Ovary (tissue), 9 donors: ENCODE results near the gene TCERG1L. TPM values are rescaled to one million over a fixed set of nuclear protein-coding genes. Genes with fewer than 3 reads are reported as not detected.
"Not testable (repeated sequence)": the region's sequence is repeated elsewhere in the genome, so short reads cannot be mapped to it uniquely, and the experiment has no call there.

Experiments used
- DNase-seq, 5 donors: peaks; one replicate each; pipeline ENCODE4 v3.0.0-alpha.2; 2019 to 2020
- H3K27ac ChIP-seq, 2 donors: fragments of 200-600 bp; one replicate each; pipeline versions ENCODE4 v1.5.1 to v1.8.0; 2019 to 2022
- H3K27me3 ChIP-seq: fragments of 200-600 bp; one replicate; pipeline ENCODE4 v1.8.0; 2022
- H3K36me3 ChIP-seq: fragments of 200-600 bp; sonication (generic); one replicate; pipeline ENCODE4 v1.5.1; 2019
- H3K4me1 ChIP-seq: one replicate; pipeline ENCODE4 v1.8.1; 2013; ENCODE audit warnings: mild to moderate bottlenecking, moderate library complexity; ENCODE audit not compliant: insufficient read depth
- H3K4me3 ChIP-seq: fragments of 200-600 bp; sonication (generic); one replicate; pipeline ENCODE4 v1.5.1; 2017
- H3K9me3 ChIP-seq, 2 donors: fragments of 200-600 bp in 1 of 2; sonication (generic) in 1 of 2; one replicate each; pipeline versions ENCODE4 v1.5.1 to v1.8.1; 2013 to 2019; ENCODE audit warnings: mild to moderate bottlenecking in 1 of 2, moderate library complexity in 1 of 2
- CTCF ChIP-seq, 3 donors: fragments of 450-650 bp in 2 of 3; fragments of 200-600 bp in 1 of 3; IDR thresholded peaks; one replicate each; pipeline versions ENCODE4 v1.5.1 to v1.8.0; 2016 to 2022; ENCODE audit warnings: antibody characterized with exemption in 3 of 3, mild to moderate bottlenecking in 1 of 3
- EP300 ChIP-seq: sonication (generic); formaldehyde crosslinking; IDR thresholded peaks from one replicate; pipeline ENCODE4 v1.6.1; 2017; ENCODE audit warnings: antibody characterized with exemption
- POLR2A ChIP-seq: fragments of 450-650 bp; IDR thresholded peaks from one replicate; pipeline ENCODE4 v1.6.1; 2017; ENCODE audit warnings: antibody characterized with exemption, mild to moderate bottlenecking, moderate library complexity
- WGBS, 3 donors: extraction: QIAGEN DNeasy Blood & Tissue Kit in 1 of 3; methylation state at CpG; one replicate each; pipeline versions ENCODE4 v1.1.5 to v1.1.7; 2013 to 2017; 5-methylcytosine and 5-hydroxymethylcytosine counted together
- intact Hi-C, 4 donors: fragments of 100-400 bp; cut with DNase I; formaldehyde crosslinking; loops; one replicate each; pipeline versions ENCODE4 v1.11.0 to v1.15.1; 2022 to 2023
- polyA plus RNA-seq, 2 donors: library from polyadenylated mRNA; stranded (reverse); fragments of 200-250 nt in 1 of 2; fragments of 350-450 nt in 1 of 2; fragmentation: Illumina TruSeq in 1 of 2; extraction: RNeasy Lipid Tissue Mini Kit (QIAGEN cat#74804) in 1 of 2; gene quantifications; one replicate each; pipeline ENCODE4 v1.2.3, GENCODE V29; 2013 to 2014
- total RNA-seq, 7 donors: library from RNA; depleted of rRNA in 2 of 7; stranded (reverse); fragments of >200 nt in 2 of 7; fragmentation: NEBNext Ultra II Directional in 3 of 7; extraction: Animal tissue kit (Norgen Biotek cat#: 25700) in 3 of 7; gene quantifications; one replicate each; pipeline versions ENCODE4 v1.1.0 to v1.2.4, GENCODE V29; 2016 to 2023
- donor health status: DM: no; HTN: no; CAD: no; lungs with moderate emphysema.
- donor health status: DM: no; HTN: no; CAD: no.
- donor health status: Bipolar disorder and iron deficiency.
- donor health status: DM: yes; HTN: yes; CAD: no.
- donor health status: DM: no; HTN: no; CAD: no.
- donor health status: DM: yes; HTN: yes; CAD: no.

The TCERG1L gene
- total and polyA plus RNA-seq, 9 donors: 1.1 to 8.0 (median 1.8) TPM

- TF ChIP-seq EP300 (no peak), POLR2A (no peak), CTCF (IDR thresholded peaks at IDR 0.05) (no peak)
- Histone ChIP-seq H3K9me3 (no peaks in the 10 kb centered on the region), H3K27ac (no peak overlapping the region), H3K36me3 (no peaks in the 10 kb centered on the region), H3K27me3 (no peaks in the 10 kb centered on the region), H3K4me3 (no peak overlapping the region), H3K4me1 (no peaks in the 10 kb centered on the region)
- no peak for DNase-seq
- 84 to 85% (median 85%) methylated on average over 13 of the region's 13 CpGs for WGBS, 3 donors
- intact Hi-C loops: no loop called here
These were observed 72.7 kb downstream of the TCERG1L start for GRCh38 chr10:131238669-131239280.

GRCh38 chr10:131237991-131238651, 73.4 kb downstream of the TCERG1L start:
- H3K27ac ChIP-seq: no peak overlapping the region
- WGBS, 3 donors: 85% methylated on average over 20 of the region's 20 CpGs
- TF ChIP-seq EP300 (no peak), CTCF (IDR thresholded peaks at IDR 0.05) (no peak), POLR2A (no peak)
- DNase-seq: peak in 1 of 5 donors; percentile 2
- no peaks in the 10 kb centered on the region for H3K27me3 ChIP-seq
- intact Hi-C loops: no loop called here
- no peaks in the 10 kb centered on the region for H3K36me3 ChIP-seq
- no peak overlapping the region for H3K4me3 ChIP-seq
- no peaks in the 10 kb centered on the region for H3K9me3 ChIP-seq
- H3K4me1 ChIP-seq: no peaks in the 10 kb centered on the region

GRCh38 chr10:131234606-131235005, 76.9 kb downstream of the TCERG1L start:
- H3K4me3 ChIP-seq, H3K36me3 ChIP-seq, H3K27me3 ChIP-seq, H3K9me3 ChIP-seq, H3K4me1 ChIP-seq, intact Hi-C loops, H3K27ac ChIP-seq: not testable (repeated sequence)
- 88 to 93% (median 92%) methylated on average over 13 of the region's 13 CpGs for WGBS, 3 donors
- DNase-seq: peak in 1 of 5 donors; percentile 4

- TF ChIP-seq EP300 (no peak), POLR2A (no peak), CTCF (IDR thresholded peaks at IDR 0.05) (no peak)
- Histone ChIP-seq H3K9me3 (no peaks in the 10 kb centered on the region), H3K36me3 (no peaks in the 10 kb centered on the region), H3K27me3 (no peaks in the 10 kb centered on the region), H3K4me1 (no peaks in the 10 kb centered on the region), H3K27ac (no peak overlapping the region), H3K4me3 (no peak overlapping the region)
- WGBS, 3 donors: 65 to 72% (median 71%) methylated on average over 7 of the region's 7 CpGs
- peak in 1 of 5 donors; percentile 12 for DNase-seq
- intact Hi-C loops: no loop called here
These were observed 77.8 kb downstream of the TCERG1L start for GRCh38 chr10:131233611-131234258.
